OCI-LY1 (cell line): ENCODE data around the gene RMND5A.

Experiments used
- H2AFZ ChIP-seq: fragments of 200-600 bp; sonication (generic), shearing (Covaris generic); 2 replicates; pipeline ENCODE4 v1.6.0; 2014; ENCODE audit warnings: antibody characterized with exemption, mild to moderate bottlenecking, low read length
- H3F3A ChIP-seq: fragments of 200-600 bp; sonication (generic), shearing (Covaris generic); 2 replicates; pipeline ENCODE4 v1.6.0; 2014; ENCODE audit warnings: mild to moderate bottlenecking, antibody characterized with exemption, low read length, moderate library complexity; ENCODE audit not compliant: insufficient read depth
- H3K27ac ChIP-seq: fragments of 200-600 bp; sonication (generic); 2 replicates; pipeline ENCODE4 v1.5.1; 2014; ENCODE audit warnings: low read length, mixed run types, mild to moderate bottlenecking, low read depth; ENCODE audit not compliant: poor library complexity, severe bottlenecking
- H3K27me3 ChIP-seq: fragments of 200-600 bp; sonication (generic); 2 replicates; pipeline ENCODE4 v1.6.0; 2014; ENCODE audit warnings: antibody characterized with exemption, mild to moderate bottlenecking, low read length, moderate library complexity; ENCODE audit not compliant: insufficient read depth
- H3K36me3 ChIP-seq: fragments of 200-600 bp; sonication (generic); 2 replicates; pipeline ENCODE4 v1.6.1; 2014; ENCODE audit warnings: mild to moderate bottlenecking, antibody characterized with exemption, low read length, moderate library complexity, mixed read lengths; ENCODE audit not compliant: insufficient read depth
- H3K4me1 ChIP-seq: fragments of 200-600 bp; sonication (generic); 2 replicates; pipeline ENCODE4 v1.5.1; 2014; ENCODE audit warnings: mild to moderate bottlenecking, low read length, moderate library complexity; ENCODE audit not compliant: insufficient read depth, severe bottlenecking
- H3K4me2 ChIP-seq: fragments of 200-600 bp; sonication (generic), shearing (Covaris generic); 2 replicates; pipeline ENCODE4 v1.6.1; 2014; ENCODE audit warnings: low read length
- H3K4me3 ChIP-seq: fragments of 200-600 bp; sonication (generic); 2 replicates; pipeline ENCODE4 v1.5.1; 2014; ENCODE audit warnings: low read length, low read depth, mild to moderate bottlenecking, mixed read lengths; ENCODE audit not compliant: poor library complexity, severe bottlenecking
- H3K79me2 ChIP-seq: fragments of 200-600 bp; shearing (Covaris generic); 2 replicates; pipeline ENCODE4 v1.6.1; 2016; ENCODE audit warnings: mixed run types, low read length, mixed read lengths; ENCODE audit not compliant: insufficient read depth
- H3K9ac ChIP-seq: fragments of 200-600 bp; sonication (generic), shearing (Covaris generic); 2 replicates; pipeline ENCODE4 v1.6.1; 2014; ENCODE audit warnings: mild to moderate bottlenecking, low read length, mixed read lengths
- H3K9me2 ChIP-seq: fragments of 200-600 bp; sonication (generic), shearing (Covaris generic); 2 replicates; pipeline ENCODE4 v1.6.1; 2014; ENCODE audit warnings: low read depth, mild to moderate bottlenecking, low read length, mixed read lengths
- H3K9me3 ChIP-seq: fragments of 200-600 bp; shearing (Covaris generic); 2 replicates; pipeline ENCODE4 v1.6.1; 2014; ENCODE audit warnings: low read length, mixed read lengths
- H4K20me1 ChIP-seq: fragments of 200-600 bp; sonication (generic), shearing (Covaris generic); 2 replicates; pipeline ENCODE4 v1.6.0; 2016; ENCODE audit warnings: mild to moderate bottlenecking, low read length; ENCODE audit not compliant: insufficient read depth
- CTCF ChIP-seq: fragments of 200-600 bp; sonication (generic), shearing (Covaris generic); IDR thresholded peaks from 2 replicates; pipeline ENCODE4 v1.5.1; 2017; ENCODE audit warnings: mild to moderate bottlenecking, antibody characterized with exemption, low read length, moderate library complexity, mixed read lengths
- EZH2 ChIP-seq: fragments of 200-600 bp; sonication (generic), shearing (Covaris generic); IDR thresholded peaks from 2 replicates; pipeline ENCODE4 v1.8.0; 2017; ENCODE audit warnings: borderline replicate concordance, mixed run types, mild to moderate bottlenecking, antibody characterized with exemption, low read length, moderate library complexity, mixed read lengths

Gene RMND5A

GRCh38 chr2:86791573-86791972 lies 71.5 kb downstream of the RMND5A start:
- no peaks in the 10 kb centered on the region for H3K36me3 ChIP-seq
- H3K9ac ChIP-seq, result no peak overlapping the region
- no peak overlapping the region for H3K4me3 ChIP-seq
- TF ChIP-seq EZH2 (no peak), CTCF (no peak)
- no peak overlapping the region for H3K4me2 ChIP-seq
- peaks cover 2% of the 10 kb centered on the region for H3K9me3 ChIP-seq
- H3K9me2 ChIP-seq, result no peaks in the 10 kb centered on the region
- H3K4me1 ChIP-seq, result no peaks in the 10 kb centered on the region
- H3K27me3 ChIP-seq, result no peaks in the 10 kb centered on the region
- no peaks in the 10 kb centered on the region for H3F3A ChIP-seq
- H3K27ac ChIP-seq, result no peak overlapping the region
- H2AFZ ChIP-seq, result no peak overlapping the region
- no peaks in the 10 kb centered on the region for H3K79me2 ChIP-seq
- no peaks in the 10 kb centered on the region for H4K20me1 ChIP-seq

GRCh38 chr2:86793752-86794151 lies 73.7 kb downstream of the RMND5A start:
- H3K4me1 ChIP-seq, result no peaks in the 10 kb centered on the region
- no peak overlapping the region for H3K27ac ChIP-seq
- no peaks in the 10 kb centered on the region for H4K20me1 ChIP-seq
- H3K4me2 ChIP-seq, result no peak overlapping the region
- H3F3A ChIP-seq, result no peaks in the 10 kb centered on the region
- no peak overlapping the region for H2AFZ ChIP-seq
- H3K4me3 ChIP-seq, result no peak overlapping the region
- no peak for TF ChIP-seq CTCF
- no peak for TF ChIP-seq EZH2
- H3K9me3 ChIP-seq, result peaks cover 10% of the 10 kb centered on the region
- no peaks in the 10 kb centered on the region for H3K79me2 ChIP-seq
- no peaks in the 10 kb centered on the region for H3K9me2 ChIP-seq
- no peaks in the 10 kb centered on the region; the same call in 1 of the 2 replicates for H3K36me3 ChIP-seq
- H3K27me3 ChIP-seq, result no peaks in the 10 kb centered on the region; the same call in 1 of the 2 replicates
- H3K9ac ChIP-seq, result no peak overlapping the region

- Histone ChIP-seq H3K27me3 (no peaks in the 10 kb centered on the region; the same call in 1 of the 2 replicates), H3K9me3 (peaks cover 10% of the 10 kb centered on the region), H3K36me3 (no peaks in the 10 kb centered on the region; the same call in 1 of the 2 replicates), H3K4me2 (no peak overlapping the region), H3K4me3 (no peak overlapping the region), H4K20me1 (no peaks in the 10 kb centered on the region), H3K9ac (no peak overlapping the region), H3K4me1 (no peaks in the 10 kb centered on the region), H3K9me2 (no peaks in the 10 kb centered on the region), H3F3A (no peaks in the 10 kb centered on the region), H2AFZ (no peak overlapping the region), H3K79me2 (no peaks in the 10 kb centered on the region), H3K27ac (no peak overlapping the region)
- TF ChIP-seq EZH2 (no peak), CTCF (no peak)
Observed at GRCh38 chr2:86794861-86795260, 74.8 kb downstream of the RMND5A start.
